GM12892 (cell line): ENCODE results near the gene BRAT1.
"Not testable (repeated sequence)": the region's sequence is repeated elsewhere in the genome, so short reads cannot be mapped to it uniquely, and the experiment has no call there.

ENCODE experiments used
- POLR2A ChIP-seq: IDR thresholded peaks from 2 replicates; pipeline ENCODE4 v1.6.1; 2011; ENCODE audit warnings: low read depth, low read length, control low read depth
- POLR2AphosphoS5 ChIP-seq: IDR thresholded peaks from 2 replicates; pipeline ENCODE4 v1.6.1; 2011; ENCODE audit warnings: low read depth, low read length, control low read depth

DNA sequence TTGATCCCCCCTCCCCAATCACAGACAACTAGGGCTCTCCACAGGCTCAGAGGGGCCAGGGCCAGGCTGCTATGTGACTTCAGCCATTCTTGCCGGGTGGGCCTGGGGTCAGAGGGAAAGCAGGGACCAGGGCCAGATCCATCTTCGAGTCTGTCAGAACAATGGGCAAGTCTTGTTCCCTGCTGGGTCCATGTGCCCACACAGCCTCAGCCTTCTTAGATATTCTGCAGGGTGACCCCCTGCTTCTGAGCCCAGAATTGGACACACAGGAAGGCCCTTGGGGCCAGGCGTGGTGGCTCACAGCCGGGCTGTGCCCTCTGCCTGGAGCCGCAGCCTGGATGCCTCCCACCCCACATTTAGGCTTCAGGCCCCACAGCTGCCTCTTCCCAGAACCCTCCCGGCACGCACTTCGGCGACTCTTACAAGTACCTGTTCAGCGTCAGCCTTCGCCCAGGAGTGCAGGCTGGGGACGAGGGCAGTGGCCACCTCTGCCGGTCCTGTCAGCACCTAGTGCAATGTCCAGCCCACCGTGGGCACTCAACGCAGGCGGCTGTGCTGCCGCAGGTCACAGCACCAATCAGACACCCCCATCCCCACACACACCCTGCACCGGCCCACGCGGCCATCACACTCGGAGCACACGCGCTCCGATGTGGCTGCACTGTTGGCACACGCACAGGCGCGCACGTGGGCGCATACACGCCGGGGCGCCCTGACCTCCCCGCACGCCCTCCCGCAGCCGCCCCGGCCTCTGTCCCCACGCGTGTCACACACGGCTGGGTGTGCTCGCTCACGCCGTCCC, 24.1 kb downstream of the BRAT1 start:
- not testable (repeated sequence) for TF ChIP-seq POLR2AphosphoS5, POLR2A
